Spleen (tissue), 11 donors: ENCODE results near the gene HOXD10. TPM values are rescaled to one million over a fixed set of nuclear protein-coding genes. Genes with fewer than 3 reads are reported as not detected.

Experiments used
- DNase-seq: peaks from one replicate; pipeline ENCODE4 v3.0.0-alpha.2; 2020
- H3K27ac ChIP-seq, 8 donors: fragments of 200-600 bp; sonication (generic) in 7 of 8; 1 replicate in 4 of 8; 2 replicates in 4 of 8; pipeline versions ENCODE4 v1.5.0 to v1.8.0; 2016 to 2021; ENCODE audit warnings: inconsistent platforms in 4 of 8, mild to moderate bottlenecking in 4 of 8, moderate library complexity in 1 of 8
- H3K27me3 ChIP-seq, 7 donors: fragments of 200-600 bp; sonication (generic) in 6 of 7; replicated peaks in 1 of 7; 1 replicate in 4 of 7; 2 replicates in 3 of 7; pipeline versions ENCODE4 v1.5.0 to v1.8.0; 2016 to 2021; ENCODE audit warnings: inconsistent platforms in 3 of 7, mild to moderate bottlenecking in 1 of 7
- H3K36me3 ChIP-seq, 6 donors: fragments of 200-600 bp; sonication (generic) in 5 of 6; 1 replicate in 4 of 6; 2 replicates in 2 of 6; pipeline versions ENCODE4 v1.5.0 to v1.8.0; 2016 to 2021; ENCODE audit warnings: inconsistent platforms in 2 of 6
- H3K4me1 ChIP-seq, 6 donors: fragments of 200-600 bp; sonication (generic) in 5 of 6; 1 replicate in 3 of 6; 2 replicates in 3 of 6; pipeline versions ENCODE4 v1.5.0 to v1.8.0; 2016 to 2021; ENCODE audit warnings: inconsistent platforms in 3 of 6
- H3K4me3 ChIP-seq, 8 donors: fragments of 200-600 bp; sonication (generic) in 7 of 8; 1 replicate in 4 of 8; 2 replicates in 4 of 8; pipeline versions ENCODE4 v1.5.0 to v1.8.0; 2016 to 2021; ENCODE audit warnings: inconsistent platforms in 4 of 8, mild to moderate bottlenecking in 4 of 8, moderate library complexity in 2 of 8
- H3K9me3 ChIP-seq, 8 donors: fragments of 200-600 bp; sonication (generic) in 7 of 8; 1 replicate in 4 of 8; 2 replicates in 4 of 8; pipeline versions ENCODE4 v1.5.0 to v1.8.0; 2016 to 2021; ENCODE audit warnings: inconsistent platforms in 4 of 8
- POLR2AphosphoS5 ChIP-seq, 3 donors: sonication (generic); formaldehyde crosslinking; IDR thresholded peaks; one replicate each; pipeline ENCODE4 v1.5.1; 2017; ENCODE audit warnings: antibody characterized with exemption in 3 of 3
- WGBS, 5 donors: extraction: QIAGEN DNeasy Blood & Tissue Kit in 3 of 5; methylation state at CpG; one replicate each; pipeline versions ENCODE4 v1.1.5 to v1.1.7; 2013 to 2018; 5-methylcytosine and 5-hydroxymethylcytosine counted together
- intact Hi-C: fragments of 100-400 bp; cut with DNase I; formaldehyde crosslinking; loops from one replicate; pipeline ENCODE4 v1.15.0; 2023; ENCODE audit warnings: low total_unique reads
- microRNA-seq, 3 donors: library from miRNA; unstranded; fragments of <30 nt; microRNA quantifications; one replicate each; pipeline versions ENCODE4 to v1.1.0, GENCODE V29; 2019 to 2020
- polyA plus RNA-seq, 3 donors: library from polyadenylated mRNA; stranded (reverse); fragments of 200-250 nt; gene quantifications; one replicate each; pipeline ENCODE4 v1.2.1, GENCODE V29; 2013
- small RNA-seq, 4 donors: library from RNA; depleted of rRNA; stranded (forward); fragments of <200 nt; gene quantifications; one replicate each; pipeline ENCODE3, GENCODE V24; 2016
- total RNA-seq, 7 donors: library from RNA; depleted of rRNA in 3 of 7; stranded (reverse); fragments of >200 nt in 3 of 7; fragmentation: NEBNext Ultra II Directional in 4 of 7; extraction: Animal tissue kit (Norgen Biotek cat#: 25700) in 4 of 7; gene quantifications; one replicate each; pipeline versions ENCODE4 v1.1.0 to v1.2.1, GENCODE V29; 2016 to 2021
- donor health status: healthy with polysubstance abuse.
- donor health status: DM: no; HTN: no; CAD: no; lungs with moderate emphysema.
- donor health status: DM: no; HTN: no; CAD: no.
- donor health status: Bipolar disorder and iron deficiency.
- donor health status: healthy.
- donor health status: DM: no; HTN: no; CAD: no.
- donor health status: DM: yes; HTN: yes; CAD: no.

HOXD10 gene
- total and polyA plus RNA-seq, 10 donors, result 0.06 TPM; not detected in 9

DNA sequence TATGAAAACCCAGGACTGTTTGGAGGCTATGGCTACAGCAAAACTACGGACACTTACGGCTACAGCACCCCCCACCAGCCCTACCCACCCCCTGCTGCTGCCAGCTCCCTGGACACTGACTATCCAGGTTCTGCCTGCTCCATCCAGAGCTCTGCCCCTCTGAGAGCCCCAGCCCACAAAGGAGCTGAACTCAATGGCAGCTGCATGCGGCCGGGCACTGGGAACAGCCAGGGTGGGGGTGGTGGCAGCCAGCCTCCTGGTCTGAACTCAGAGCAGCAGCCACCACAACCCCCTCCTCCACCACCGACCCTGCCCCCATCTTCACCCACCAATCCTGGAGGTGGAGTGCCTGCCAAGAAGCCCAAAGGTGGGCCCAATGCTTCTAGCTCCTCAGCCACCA lies 52.6 kb downstream of the HOXD10 start:
- WGBS, 5 donors, result 60 to 90% (median 73%) methylated on average over 3 to 5 of the region's 5 CpGs
- peaks cover 0 to 15% (median 5%) of the 10 kb centered on the region in 6 donors for H3K4me1 ChIP-seq
- intact Hi-C loops, result no loop called here
- peak; percentile 61 for DNase-seq
- peaks cover 6 to 100% (median 67%) of the 10 kb centered on the region in 7 donors for H3K27me3 ChIP-seq
- H3K9me3 ChIP-seq, result peaks cover 0 to 4% (median 0%) of the 10 kb centered on the region in 8 donors
- no peak overlapping the region for H3K27ac ChIP-seq
- H3K4me3 ChIP-seq, result no peak overlapping the region
- TF ChIP-seq POLR2AphosphoS5 (IDR thresholded peaks at IDR 0.05), result no peak
- H3K36me3 ChIP-seq, result peaks cover 0 to 7% (median 0%) of the 10 kb centered on the region in 6 donors

Small RNA genes within 50 kb of the gene (microRNA-seq; reads per million reads assigned to microRNA genes)
- 20,246 to 23,982 (median 20,719) reads per million in 3 donors for gene MIR10B

Small RNA genes within 50 kb of the gene (small RNA-seq; reads per million reads assigned to genes)
- gene MIR10B, result 129,482 to 271,741 (median 218,708) reads per million in 4 donors

Other genes with a start within 250 kb of the HOXD10 start
- 10 to 100 TPM; 15.1 to 31.9 (median 23.6) TPM for gene LNPK, start 114.5 kb upstream of the HOXD10 start, total RNA-seq
- 1 to 10 TPM; 2.1 to 3.0 (median 2.5) TPM for gene LNPK, start 114.5 kb upstream of the HOXD10 start, polyA plus RNA-seq
- gene EVX2, start 32.8 kb upstream of the HOXD10 start, total RNA-seq, result not detected
- not detected for gene EVX2, start 32.8 kb upstream of the HOXD10 start, polyA plus RNA-seq
- not detected for gene HOXD13, start 24.1 kb upstream of the HOXD10 start, total RNA-seq
- gene HOXD13, start 24.1 kb upstream of the HOXD10 start, polyA plus RNA-seq, result not detected
- gene HOXD12, start 17.0 kb upstream of the HOXD10 start, total RNA-seq, result not detected
- not detected for gene HOXD12, start 17.0 kb upstream of the HOXD10 start, polyA plus RNA-seq
- gene HOXD11, start 9.5 kb upstream of the HOXD10 start, total RNA-seq, result not detected
- not detected for gene HOXD11, start 9.5 kb upstream of the HOXD10 start, polyA plus RNA-seq
- gene HOXD9, start 5.9 kb downstream of the HOXD10 start, total RNA-seq, result 1 to 10 TPM; 1.1 to 4.0 (median 2.9) TPM
- gene HOXD9, start 5.9 kb downstream of the HOXD10 start, polyA plus RNA-seq, result 1 to 10 TPM; 1.2 to 3.6 (median 1.5) TPM
- gene HOXD8, start 12.9 kb downstream of the HOXD10 start, total RNA-seq, result 10 to 100 TPM; 10.5 to 27.0 (median 16.8) TPM
- 10 to 100 TPM in 1 of 3 donors, 1 to 10 TPM in 2; 4.7 to 15.7 (median 6.0) TPM for gene HOXD8, start 12.9 kb downstream of the HOXD10 start, polyA plus RNA-seq
- gene HOXD4, start 34.8 kb downstream of the HOXD10 start, total RNA-seq, result 1 to 10 TPM; 3.9 to 9.8 (median 8.3) TPM
- gene HOXD4, start 34.8 kb downstream of the HOXD10 start, polyA plus RNA-seq, result 1 to 10 TPM in 2 of 3 donors, under 1 TPM in 1; 0.88 to 5.1 (median 2.1) TPM
- gene HOXD3, start 40.5 kb downstream of the HOXD10 start, total RNA-seq, result 10 to 100 TPM in 2 of 7 donors, 1 to 10 TPM in 5; 4.5 to 15.3 (median 9.8) TPM
- 1 to 10 TPM; 1.2 to 4.4 (median 1.7) TPM for gene HOXD3, start 40.5 kb downstream of the HOXD10 start, polyA plus RNA-seq
- gene HOXD1, start 71.9 kb downstream of the HOXD10 start, total RNA-seq, result 1 to 10 TPM in 6 of 7 donors, under 1 TPM in 1; 0.88 to 4.5 (median 1.4) TPM
- 1 to 10 TPM in 1 of 3 donors, under 1 TPM in 2; 0.49 to 1.4 (median 0.50) TPM for gene HOXD1, start 71.9 kb downstream of the HOXD10 start, polyA plus RNA-seq
- 10 to 100 TPM; 11.1 to 23.1 (median 15.7) TPM for gene MTX2, start 152.7 kb downstream of the HOXD10 start, total RNA-seq
- 10 to 100 TPM; 31.4 to 33.8 (median 32.7) TPM for gene MTX2, start 152.7 kb downstream of the HOXD10 start, polyA plus RNA-seq